ENCODE data around the gene SLC24A4.
A peak's percentile ranks its signal among the peaks of the same experiment; 100 is the strongest.

SLC24A4 gene

DNA sequence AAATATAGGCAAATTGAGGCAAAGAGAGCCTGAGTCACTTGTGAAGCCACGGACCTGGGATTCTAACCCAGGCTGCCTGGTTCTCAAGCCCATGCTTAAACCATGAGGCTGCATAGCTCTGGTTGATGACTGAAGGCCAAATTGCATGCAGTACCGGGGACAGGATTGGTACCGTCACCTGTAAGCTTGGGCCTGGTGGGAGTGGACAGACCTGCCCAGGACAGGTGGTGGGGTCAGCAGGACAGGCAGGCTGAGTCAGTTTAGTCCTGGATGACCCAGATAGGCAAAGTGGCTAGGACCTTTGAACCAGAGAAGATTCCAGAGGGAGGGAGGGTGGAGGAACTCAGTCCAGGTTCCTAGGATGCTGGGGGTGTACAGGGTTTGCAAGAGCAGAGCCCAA is 216.5 kb downstream of the SLC24A4 start:
- TF ChIP-seq POU2F2 (IDR thresholded peaks at IDR 0.05; ENCODE audit: low read depth, low read length) (no peak), TAF1 (IDR thresholded peaks at IDR 0.05; ENCODE audit: low read depth, low read length) (no peak), SPI1 (IDR thresholded peaks at IDR 0.05; ENCODE audit: low read depth, low read length) (no peak), POLR2A (IDR thresholded peaks at IDR 0.05; ENCODE audit: low read depth, low read length) (no peak), POLR2AphosphoS5 (IDR thresholded peaks at IDR 0.05; ENCODE audit: low read depth, low read length) (no peak), PAX5 (IDR thresholded peaks at IDR 0.05; ENCODE audit: insufficient read depth, low read length, severe bottlenecking) (no peak)
- FAIRE-seq = no peak
- DNase-seq (ENCODE audit: insufficient read length, low spot score) = no peak

DNA sequence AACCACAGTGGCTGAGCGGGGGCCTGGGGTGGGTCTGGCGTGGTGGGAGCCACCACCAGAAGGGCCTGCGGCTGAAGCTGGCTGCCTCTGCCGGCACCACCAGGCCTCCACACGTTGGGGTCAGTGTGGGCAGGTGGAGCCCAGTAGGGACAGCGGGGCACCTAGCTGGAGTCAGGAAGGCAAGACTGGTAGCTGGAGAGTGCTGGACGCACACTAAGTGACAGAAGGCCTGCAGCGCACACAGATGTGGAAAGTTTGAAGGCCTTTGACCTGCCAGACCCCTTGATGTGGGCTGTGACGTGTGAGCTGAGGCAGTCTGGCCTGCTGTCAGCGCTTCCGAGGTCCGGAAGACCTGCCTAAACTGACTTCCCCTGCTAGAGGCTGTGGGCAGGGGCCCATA is 216.9 kb downstream of the SLC24A4 start:
- TF ChIP-seq POLR2A (IDR thresholded peaks at IDR 0.05; ENCODE audit: low read depth, low read length) = no peak
- no peak for TF ChIP-seq PAX5 (IDR thresholded peaks at IDR 0.05; ENCODE audit: insufficient read depth, low read length, severe bottlenecking)
- no peak for TF ChIP-seq POLR2AphosphoS5 (IDR thresholded peaks at IDR 0.05; ENCODE audit: low read depth, low read length)
- no peak for TF ChIP-seq SPI1 (IDR thresholded peaks at IDR 0.05; ENCODE audit: low read depth, low read length)
- TF ChIP-seq POU2F2 (IDR thresholded peaks at IDR 0.05; ENCODE audit: low read depth, low read length) = no peak
- TF ChIP-seq TAF1 (IDR thresholded peaks at IDR 0.05; ENCODE audit: low read depth, low read length) = no peak
- no peak for DNase-seq (ENCODE audit: insufficient read length, low spot score)
- FAIRE-seq = peak; percentile 16

DNA sequence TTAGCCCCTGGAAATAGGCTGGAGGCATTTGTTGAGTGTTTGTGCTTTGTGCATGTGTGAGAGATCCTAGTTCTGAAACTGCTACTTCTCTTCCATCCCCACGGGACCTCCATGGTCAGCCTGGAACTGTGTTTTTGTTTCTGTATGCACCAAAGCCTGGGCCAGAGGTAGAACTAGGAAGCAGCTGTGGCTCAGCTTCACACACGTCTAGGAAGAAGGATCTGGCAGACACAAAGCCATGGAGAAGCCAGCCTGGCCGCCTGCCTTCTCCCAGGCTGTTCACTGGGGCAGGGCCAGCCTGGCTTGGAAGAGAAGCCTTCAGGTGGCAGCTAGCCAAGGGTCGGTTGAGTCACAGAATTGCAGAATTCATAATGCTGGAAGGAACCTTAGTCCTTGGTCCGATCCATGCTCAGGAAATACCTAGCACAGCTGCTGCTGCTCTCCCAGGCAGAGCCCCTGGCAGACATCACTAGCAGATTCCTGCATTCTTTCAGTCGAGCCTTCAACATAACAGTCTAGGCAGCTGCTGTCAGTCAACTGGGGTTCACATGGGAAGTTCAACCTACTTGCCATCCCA is 217.6 kb downstream of the SLC24A4 start:
- no peak for FAIRE-seq
- TF ChIP-seq TAF1 (IDR thresholded peaks at IDR 0.05; ENCODE audit: low read depth, low read length) = no peak
- TF ChIP-seq POLR2AphosphoS5 (IDR thresholded peaks at IDR 0.05; ENCODE audit: low read depth, low read length) = no peak
- TF ChIP-seq POU2F2 (IDR thresholded peaks at IDR 0.05; ENCODE audit: low read depth, low read length) = no peak
- no peak for TF ChIP-seq PAX5 (IDR thresholded peaks at IDR 0.05; ENCODE audit: insufficient read depth, low read length, severe bottlenecking)
- TF ChIP-seq SPI1 (IDR thresholded peaks at IDR 0.05; ENCODE audit: low read depth, low read length) = no peak
- TF ChIP-seq POLR2A (IDR thresholded peaks at IDR 0.05; ENCODE audit: low read depth, low read length) = no peak
- no peak for DNase-seq (ENCODE audit: insufficient read length, low spot score)

DNA sequence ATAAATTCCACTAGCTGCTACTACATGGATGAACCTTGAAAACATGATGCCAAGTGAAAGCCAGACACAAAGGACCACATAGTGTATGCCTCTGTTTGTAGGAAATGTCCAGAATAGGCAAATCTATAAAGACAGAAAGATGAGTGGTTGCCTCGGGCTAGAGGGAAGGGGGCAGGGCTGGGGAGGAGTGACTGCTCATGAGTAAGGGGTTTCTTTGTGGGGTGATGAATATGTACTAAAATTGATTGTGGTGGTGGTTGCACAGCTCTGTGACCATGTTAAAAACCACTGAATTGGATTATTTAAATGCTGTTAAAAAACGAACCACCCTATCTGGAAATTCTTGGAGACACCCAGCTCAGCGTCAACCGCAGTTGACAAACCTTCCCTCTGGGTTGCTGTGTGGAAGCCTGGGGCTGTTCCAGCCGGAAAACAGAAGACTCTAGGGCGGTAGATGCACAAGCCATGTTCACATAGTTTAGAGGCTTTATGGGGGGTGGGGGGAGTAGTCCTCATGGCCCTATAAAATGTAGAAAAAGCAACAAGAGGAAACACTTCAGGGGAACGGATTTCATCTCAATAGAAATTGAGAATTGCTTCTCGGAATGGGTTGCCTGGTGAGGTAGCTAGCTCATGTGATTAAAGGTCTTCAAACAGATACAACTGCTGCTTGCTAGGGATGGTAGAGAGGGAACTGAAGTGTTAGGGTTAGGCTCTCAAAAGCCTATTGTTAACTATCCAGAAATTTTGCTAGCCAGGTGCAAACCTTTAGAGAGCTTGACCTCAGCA is 220.0 kb downstream of the SLC24A4 start:
- DNase-seq (ENCODE audit: insufficient read length, low spot score) (no peak), FAIRE-seq (no peak)
- TF ChIP-seq SPI1 (IDR thresholded peaks at IDR 0.05; ENCODE audit: low read depth, low read length) (no peak), POU2F2 (IDR thresholded peaks at IDR 0.05; ENCODE audit: low read depth, low read length) (no peak), POLR2A (IDR thresholded peaks at IDR 0.05; ENCODE audit: low read depth, low read length) (no peak), POLR2AphosphoS5 (IDR thresholded peaks at IDR 0.05; ENCODE audit: low read depth, low read length) (no peak), TAF1 (IDR thresholded peaks at IDR 0.05; ENCODE audit: low read depth, low read length) (no peak), PAX5 (IDR thresholded peaks at IDR 0.05; ENCODE audit: insufficient read depth, low read length, severe bottlenecking) (no peak)

DNA sequence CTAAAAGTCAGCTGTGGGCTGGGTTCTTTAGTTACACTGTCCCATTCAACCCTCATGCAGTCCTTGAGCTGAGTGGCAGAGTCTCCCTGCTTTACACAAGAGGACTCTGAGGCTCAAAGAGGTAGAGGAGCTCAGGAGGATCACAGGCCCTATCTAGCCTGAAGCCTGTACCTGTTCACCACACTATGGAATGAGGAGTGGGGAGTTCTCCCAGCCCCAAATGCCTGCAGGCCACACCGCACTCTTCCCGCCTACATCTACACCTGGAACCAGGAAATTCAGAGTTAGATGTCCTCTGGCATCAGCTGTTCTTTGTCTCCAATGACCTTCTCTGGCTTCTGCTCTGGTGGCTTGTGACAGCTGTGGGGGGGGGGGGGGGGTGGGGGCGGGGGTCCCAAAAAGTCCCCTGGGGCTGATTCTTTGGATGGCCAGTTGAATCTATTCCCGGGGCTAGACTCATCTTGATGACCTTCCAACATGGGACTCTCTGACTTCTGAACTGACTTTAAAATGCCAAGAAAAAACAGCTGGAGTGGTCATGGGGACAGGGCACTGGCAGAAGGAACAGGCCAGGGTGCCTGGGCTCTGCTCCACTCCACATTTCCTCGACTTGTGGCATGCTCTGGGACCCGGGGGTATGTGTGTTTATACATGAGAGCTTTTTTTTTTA is 221.2 kb downstream of the SLC24A4 start:
- TF ChIP-seq TAF1 (IDR thresholded peaks at IDR 0.05; ENCODE audit: low read depth, low read length) (no peak), SPI1 (IDR thresholded peaks at IDR 0.05; ENCODE audit: low read depth, low read length) (no peak), POLR2AphosphoS5 (IDR thresholded peaks at IDR 0.05; ENCODE audit: low read depth, low read length) (no peak), POLR2A (IDR thresholded peaks at IDR 0.05; ENCODE audit: low read depth, low read length) (no peak), PAX5 (IDR thresholded peaks at IDR 0.05; ENCODE audit: insufficient read depth, low read length, severe bottlenecking) (no peak), POU2F2 (IDR thresholded peaks at IDR 0.05; ENCODE audit: low read depth, low read length) (no peak)

DNA sequence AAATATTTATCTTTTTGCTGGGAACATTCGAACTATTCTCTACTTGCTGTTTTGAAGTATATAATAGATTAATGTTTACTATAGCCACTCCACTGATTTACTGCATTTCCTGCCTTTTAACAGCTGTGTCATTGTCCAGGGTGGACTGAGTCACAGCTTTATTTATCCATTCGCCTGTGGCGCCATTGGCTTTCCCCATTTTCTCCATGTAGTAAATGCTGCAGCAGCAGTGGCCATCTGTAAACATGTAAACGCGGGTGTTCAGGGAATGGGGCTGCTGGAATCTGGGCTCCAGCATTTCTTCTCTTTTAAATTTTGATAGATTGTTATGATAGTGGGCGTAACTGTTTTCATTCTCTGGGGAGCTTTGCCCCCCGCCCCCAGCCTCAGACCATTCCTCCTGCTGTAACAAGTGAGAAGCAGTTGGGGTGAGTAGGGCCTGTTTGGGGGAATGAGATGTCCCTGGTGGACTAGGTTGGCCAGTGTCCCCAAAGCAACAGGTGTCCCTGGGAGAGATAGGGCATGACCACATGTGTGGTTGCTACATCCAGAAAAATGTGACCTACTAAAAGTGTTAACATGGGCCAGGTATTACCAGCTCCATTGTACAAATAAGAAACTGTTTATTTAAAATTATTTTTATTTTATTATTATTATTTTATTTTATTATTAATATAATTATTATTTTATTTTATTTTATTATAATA is 223.5 kb downstream of the SLC24A4 start:
- no peak for DNase-seq (ENCODE audit: insufficient read length, low spot score)
- TF ChIP-seq PAX5 (IDR thresholded peaks at IDR 0.05; ENCODE audit: insufficient read depth, low read length, severe bottlenecking) (no peak), TAF1 (IDR thresholded peaks at IDR 0.05; ENCODE audit: low read depth, low read length) (no peak), SPI1 (IDR thresholded peaks at IDR 0.05; ENCODE audit: low read depth, low read length) (no peak), POLR2A (IDR thresholded peaks at IDR 0.05; ENCODE audit: low read depth, low read length) (no peak), POLR2AphosphoS5 (IDR thresholded peaks at IDR 0.05; ENCODE audit: low read depth, low read length) (no peak), POU2F2 (IDR thresholded peaks at IDR 0.05; ENCODE audit: low read depth, low read length) (no peak)
- FAIRE-seq = no peak

More for the DNA sequence above, 221.2 kb downstream of the SLC24A4 start:
- no peak for DNase-seq (ENCODE audit: insufficient read length, low spot score)
- FAIRE-seq = no peak

DNA sequence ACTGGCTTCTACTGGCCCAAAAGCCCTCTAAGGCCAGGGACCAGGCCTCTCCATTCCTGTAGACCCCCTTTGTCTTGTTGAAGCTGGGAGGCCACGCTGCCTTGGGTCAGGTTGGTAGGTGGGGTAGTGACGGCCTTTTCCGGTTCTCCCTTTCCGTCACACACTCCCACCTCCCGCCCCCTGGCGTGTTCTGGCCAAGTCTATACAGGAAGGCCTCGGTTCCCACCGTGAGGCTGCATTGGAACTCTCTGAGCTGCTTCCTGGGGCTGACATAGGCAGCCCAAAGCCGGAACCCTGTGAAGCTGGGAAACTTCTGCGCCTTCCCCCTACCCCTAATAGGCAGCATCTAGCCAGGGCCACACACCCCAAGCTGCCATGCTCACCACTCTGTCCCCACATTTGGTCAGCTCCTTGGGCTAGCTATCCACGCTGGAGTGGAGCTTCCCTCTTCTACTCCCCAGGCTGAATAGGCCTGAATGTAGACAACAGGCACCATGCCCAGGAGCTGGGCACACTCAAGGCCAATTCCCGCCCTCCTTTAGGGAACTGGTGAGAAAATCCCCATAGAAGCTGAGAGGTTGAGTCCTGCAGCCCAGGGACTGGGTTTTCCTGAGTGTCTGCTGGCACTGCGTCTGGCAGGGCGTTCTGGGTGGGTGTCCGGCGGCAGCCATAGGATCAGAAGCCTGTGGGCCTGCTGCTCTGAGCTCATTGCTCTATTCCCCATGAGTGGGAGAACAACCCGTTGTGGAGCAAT is 226.3 kb downstream of the SLC24A4 start:
- FAIRE-seq = no peak
- no peak for DNase-seq (ENCODE audit: insufficient read length, low spot score)
- TF ChIP-seq SPI1 (IDR thresholded peaks at IDR 0.05; ENCODE audit: low read depth, low read length) = no peak
- TF ChIP-seq POU2F2 (IDR thresholded peaks at IDR 0.05; ENCODE audit: low read depth, low read length) = no peak
- TF ChIP-seq TAF1 (IDR thresholded peaks at IDR 0.05; ENCODE audit: low read depth, low read length) = no peak
- no peak for TF ChIP-seq PAX5 (IDR thresholded peaks at IDR 0.05; ENCODE audit: insufficient read depth, low read length, severe bottlenecking)
- TF ChIP-seq POLR2AphosphoS5 (IDR thresholded peaks at IDR 0.05; ENCODE audit: low read depth, low read length) = no peak
- no peak for TF ChIP-seq POLR2A (IDR thresholded peaks at IDR 0.05; ENCODE audit: low read depth, low read length)

DNA sequence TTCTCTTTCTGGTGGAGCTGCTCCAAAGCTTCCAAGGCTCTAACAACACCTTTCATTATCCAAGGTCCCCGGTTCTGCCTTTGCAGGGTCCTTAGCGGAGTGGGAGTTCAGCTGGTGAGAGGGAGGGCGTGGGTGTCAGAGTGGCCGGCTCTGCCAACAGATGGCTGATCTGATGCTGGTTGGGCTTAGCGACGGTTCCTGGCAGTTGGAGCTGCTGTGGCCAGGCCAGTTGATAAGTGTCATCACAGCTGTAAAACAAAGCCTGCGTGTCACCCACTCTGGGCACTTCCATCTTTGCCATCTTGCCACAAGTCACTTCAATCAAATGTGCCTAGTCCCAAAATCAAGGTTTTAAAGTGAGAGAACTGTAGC is 226.9 kb downstream of the SLC24A4 start:
- TF ChIP-seq POLR2AphosphoS5 (IDR thresholded peaks at IDR 0.05; ENCODE audit: low read depth, low read length) (no peak), POLR2A (IDR thresholded peaks at IDR 0.05; ENCODE audit: low read depth, low read length) (no peak), SPI1 (IDR thresholded peaks at IDR 0.05; ENCODE audit: low read depth, low read length) (no peak), TAF1 (IDR thresholded peaks at IDR 0.05; ENCODE audit: low read depth, low read length) (no peak), POU2F2 (IDR thresholded peaks at IDR 0.05; ENCODE audit: low read depth, low read length) (no peak), PAX5 (IDR thresholded peaks at IDR 0.05; ENCODE audit: insufficient read depth, low read length, severe bottlenecking) (no peak)
- no peak for FAIRE-seq
- no peak for DNase-seq (ENCODE audit: insufficient read length, low spot score)
